Testis (tissue), 2 donors: ENCODE results near the gene RRH.

Source experiments
- CTCF ChIP-seq, 3 experiments: fragments of 450-650 bp in 2 of 3; fragments of 200-600 bp in 1 of 3; sonication (generic) in 1 of 3; IDR thresholded peaks; one replicate each; pipeline ENCODE4 v1.5.1; 2016 to 2019; ENCODE audit warnings: antibody characterized with exemption in 3 of 3, mild to moderate bottlenecking in 2 of 3, moderate library complexity in 1 of 3
- POLR2A ChIP-seq: fragments of 450-650 bp; IDR thresholded peaks from one replicate; pipeline ENCODE4 v1.6.1; 2017; ENCODE audit warnings: antibody characterized with exemption, mild to moderate bottlenecking, moderate library complexity

- TF ChIP-seq POLR2A (no peak), CTCF (IDR thresholded peaks at IDR 0.05) (peak in 2 of 3 experiments; percentile 14 to 17)
Measured at GRCh38 chr4:109803924-109804571, 23.7 kb upstream of the RRH start.
